ENCODE data around the gene GLT1D1.
"Not testable (repeated sequence)": the region's sequence is repeated elsewhere in the genome, so short reads cannot be mapped to it uniquely, and the experiment has no call there.

DNA sequence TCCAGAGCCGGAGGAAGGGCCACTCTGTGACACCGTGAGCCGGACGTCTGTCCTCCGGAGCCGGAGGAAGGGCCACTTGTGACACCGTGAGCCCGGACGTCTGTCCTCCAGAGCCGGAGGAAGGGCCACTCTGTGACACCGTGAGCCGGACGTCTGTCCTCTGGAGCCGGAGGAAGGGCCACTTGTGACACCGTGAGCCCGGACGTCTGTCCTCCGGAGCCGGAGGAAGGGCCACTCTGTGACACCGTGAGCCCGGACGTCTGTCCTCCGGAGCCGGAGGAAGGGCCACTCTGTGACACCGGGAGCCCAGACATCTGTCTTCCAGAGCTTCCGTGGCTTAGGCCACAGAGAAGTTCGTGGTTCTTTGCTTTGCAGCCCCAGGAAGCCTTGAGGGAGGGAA lies 6.6 kb upstream of the GLT1D1 start:
- not testable (repeated sequence) for TF ChIP-seq CTCF (IDR thresholded peaks at IDR 0.05 in 8 of 11, conservative IDR thresholded peaks at IDR 0.05 in 3 of 11); POLR2AphosphoS5 (IDR thresholded peaks at IDR 0.05)

All from spleen (tissue), 7 donors.